ENCODE data around the gene BANK1. TPM values are rescaled to one million over a fixed set of nuclear protein-coding genes. Genes with fewer than 3 reads are reported as not detected.

The BANK1 gene
- total and polyA plus RNA-seq, 2 experiments from 2014 or later, result not detected

DNA sequence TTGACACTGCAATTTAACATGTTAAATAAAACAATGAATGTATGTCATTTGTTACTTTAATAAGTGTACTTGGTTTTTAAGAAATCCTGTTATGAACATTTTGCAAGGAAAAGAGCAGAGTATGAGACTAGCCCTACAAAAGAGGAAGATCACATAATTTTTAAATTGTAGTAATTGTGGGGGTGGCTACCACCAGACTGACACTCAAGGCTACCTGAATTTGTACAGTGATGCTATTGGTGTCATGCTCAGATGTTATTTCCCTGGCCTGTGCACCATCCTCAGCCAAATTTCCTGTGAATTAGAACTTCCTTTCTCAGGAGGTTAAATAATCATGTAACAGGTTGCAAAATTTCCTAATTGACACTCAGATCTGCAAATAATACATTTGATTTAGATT is 157.5 kb downstream of the BANK1 start:
- Histone ChIP-seq H3F3A (ENCODE audit: insufficient read depth) (no peaks in the 10 kb centered on the region), H3K4me3 (no peak overlapping the region), H2AFZ (no peak overlapping the region), H3K79me2 (ENCODE audit: insufficient read depth) (no peaks in the 10 kb centered on the region), H3K36me3 (ENCODE audit: low read depth) (no peaks in the 10 kb centered on the region), H3K4me2 (ENCODE audit: unreplicated experiment) (no peak overlapping the region), H3K27ac (no peak overlapping the region), H3K4me1 (ENCODE audit: insufficient read depth) (no peaks in the 10 kb centered on the region), H3K9me3 (ENCODE audit: low read depth) (no peaks in the 10 kb centered on the region), H3K27me3 (replicated peaks; ENCODE audit: insufficient read depth) (no peaks in the 10 kb centered on the region), H4K20me1 (ENCODE audit: insufficient read depth) (no peaks in the 10 kb centered on the region), H3K9ac (no peak overlapping the region), H3K9me2 (ENCODE audit: insufficient read depth) (no peaks in the 10 kb centered on the region)
- TF ChIP-seq EZH2 (IDR thresholded peaks at IDR 0.05; ENCODE audit: insufficient read depth, poor library complexity, severe bottlenecking) (no peak), EZH2phosphoT487 (IDR thresholded peaks at IDR 0.05; ENCODE audit: insufficient read depth, low read depth) (no peak)
- in situ Hi-C loops (cut with MboI), result no loop called here
- no peak for DNase-seq

DNA sequence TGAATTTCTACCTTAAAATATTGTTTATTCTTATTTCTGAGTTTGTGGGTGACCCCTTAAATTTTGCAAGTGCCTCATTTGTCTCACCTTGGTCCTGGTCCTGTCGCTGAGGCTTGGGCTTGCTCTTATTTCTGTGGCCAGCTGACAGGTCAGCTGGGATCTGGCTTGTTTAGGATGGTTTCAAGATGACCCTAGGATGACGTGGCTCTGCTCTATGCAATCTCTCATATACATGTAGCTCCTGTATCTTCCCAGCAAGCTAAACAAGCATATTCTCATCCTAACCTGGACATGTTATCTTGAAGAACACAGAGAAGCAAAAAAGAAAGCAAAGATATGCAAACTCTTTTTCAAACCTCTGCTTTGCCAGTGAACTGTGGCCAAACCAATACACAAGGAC is 158.4 kb downstream of the BANK1 start:
- Histone ChIP-seq H2AFZ (no peak overlapping the region; the same call in 1 of the 2 replicates), H3F3A (ENCODE audit: insufficient read depth) (0 out of 2 replicates have a peak, but pooled peaks cover 7% of the 10 kb centered on the region), H3K27ac (no peak overlapping the region), H3K27me3 (replicated peaks; ENCODE audit: insufficient read depth) (no peaks in the 10 kb centered on the region), H3K4me1 (ENCODE audit: insufficient read depth) (peaks cover 5% of the 10 kb centered on the region), H3K9ac (no peak overlapping the region), H4K20me1 (ENCODE audit: insufficient read depth) (no peaks in the 10 kb centered on the region), H3K4me2 (ENCODE audit: unreplicated experiment) (no peak overlapping the region), H3K79me2 (ENCODE audit: insufficient read depth) (no peaks in the 10 kb centered on the region), H3K4me3 (no peak overlapping the region), H3K9me2 (ENCODE audit: insufficient read depth) (no peaks in the 10 kb centered on the region), H3K9me3 (ENCODE audit: low read depth) (no peaks in the 10 kb centered on the region), H3K36me3 (ENCODE audit: low read depth) (no peaks in the 10 kb centered on the region)
- DNase-seq, result no peak
- in situ Hi-C loops (cut with MboI), result no loop called here
- 73 to 75% methylated on average over 2 of the region's 2 CpGs for WGBS, 2 experiments (ENCODE audit: low coverage in 1 of 2, low lambda C conversion rate in 2 of 2, missing lambda C conversion rate in 2 of 2)
- TF ChIP-seq EZH2phosphoT487 (IDR thresholded peaks at IDR 0.05; ENCODE audit: insufficient read depth, low read depth) (no peak), EZH2 (IDR thresholded peaks at IDR 0.05; ENCODE audit: insufficient read depth, poor library complexity, severe bottlenecking) (no peak)

DNA sequence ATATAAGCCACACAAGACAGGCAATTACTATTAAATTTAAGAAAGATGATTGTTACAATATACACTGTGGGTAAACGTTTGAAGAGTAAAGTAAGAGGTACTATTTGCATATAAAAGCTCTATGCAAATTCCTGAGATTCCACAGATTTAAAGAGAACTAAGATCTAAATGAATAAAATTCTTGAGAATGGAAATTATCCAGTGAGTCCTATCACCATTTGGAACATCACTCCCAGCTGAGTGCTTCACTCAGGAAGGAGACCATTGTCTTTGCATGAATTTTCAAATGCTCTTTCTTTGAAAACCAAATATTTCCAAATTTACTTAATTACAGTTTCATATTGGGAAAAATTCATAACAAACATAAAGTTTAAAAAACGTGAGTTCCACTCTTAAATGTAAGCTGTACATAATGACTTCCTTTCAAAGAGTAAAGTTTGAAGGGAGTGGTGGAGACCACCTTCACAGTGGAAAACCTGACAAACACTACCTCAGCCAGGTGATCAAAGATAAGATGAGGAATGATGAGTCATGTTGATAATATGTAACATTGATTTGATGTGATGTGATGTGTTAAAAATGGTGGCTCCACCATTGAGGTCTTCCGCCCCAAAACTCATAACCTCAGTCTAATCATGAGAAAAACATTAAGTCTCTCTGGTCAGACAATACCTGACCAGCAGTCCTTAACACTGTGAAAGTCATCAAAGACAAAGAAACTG is 159.9 kb downstream of the BANK1 start:
- H3K4me2 ChIP-seq (ENCODE audit: unreplicated experiment), result no peak overlapping the region
- no peak overlapping the region for H2AFZ ChIP-seq
- no peak overlapping the region for H3K27ac ChIP-seq
- no peaks in the 10 kb centered on the region for H3K27me3 ChIP-seq (replicated peaks; ENCODE audit: insufficient read depth)
- DNase-seq, result no peak
- H3K9me2 ChIP-seq (ENCODE audit: insufficient read depth), result no peaks in the 10 kb centered on the region
- in situ Hi-C loops (cut with MboI), result no loop called here
- no peaks in the 10 kb centered on the region for H3K79me2 ChIP-seq (ENCODE audit: insufficient read depth)
- TF ChIP-seq EZH2 (IDR thresholded peaks at IDR 0.05; ENCODE audit: insufficient read depth, poor library complexity, severe bottlenecking) (no peak), EZH2phosphoT487 (IDR thresholded peaks at IDR 0.05; ENCODE audit: insufficient read depth, low read depth) (no peak)
- peaks cover 16% of the 10 kb centered on the region for H3K4me1 ChIP-seq (ENCODE audit: insufficient read depth)
- H3K9me3 ChIP-seq (ENCODE audit: low read depth), result no peaks in the 10 kb centered on the region
- H3K9ac ChIP-seq, result no peak overlapping the region
- WGBS, 2 experiments (ENCODE audit: low coverage in 1 of 2, low lambda C conversion rate in 2 of 2, missing lambda C conversion rate in 2 of 2), result 62 to 63% methylated on average over 3 of the region's 3 CpGs
- H3K36me3 ChIP-seq (ENCODE audit: low read depth), result no peaks in the 10 kb centered on the region
- H4K20me1 ChIP-seq (ENCODE audit: insufficient read depth), result no peaks in the 10 kb centered on the region
- no peak overlapping the region for H3K4me3 ChIP-seq
- 0 out of 2 replicates have a peak, but pooled peaks cover 11% of the 10 kb centered on the region for H3F3A ChIP-seq (ENCODE audit: insufficient read depth)

DNA sequence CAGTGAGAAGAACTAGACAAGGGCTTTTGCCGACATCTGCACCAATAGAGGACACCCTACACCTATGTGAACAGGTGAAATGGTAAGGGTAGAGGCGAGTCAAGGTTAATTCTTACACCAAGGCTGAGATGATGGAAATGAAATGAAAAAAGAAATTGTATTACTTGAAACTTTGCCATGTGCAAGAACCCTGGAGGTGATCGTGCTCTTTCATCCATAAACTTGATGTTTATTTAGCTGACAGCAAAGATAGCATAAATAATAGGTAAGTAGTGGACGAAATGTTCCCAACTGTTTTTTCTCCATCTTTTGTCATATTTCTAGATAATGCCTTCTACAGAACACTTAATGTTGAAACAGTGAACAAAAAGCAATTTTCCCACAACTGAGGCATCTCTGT is 162.5 kb downstream of the BANK1 start:
- no peak overlapping the region for H3K9ac ChIP-seq
- no peaks in the 10 kb centered on the region for H3K9me3 ChIP-seq (ENCODE audit: low read depth)
- H2AFZ ChIP-seq, result no peak overlapping the region
- peaks cover 16% of the 10 kb centered on the region for H3K4me1 ChIP-seq (ENCODE audit: insufficient read depth)
- no peaks in the 10 kb centered on the region for H4K20me1 ChIP-seq (ENCODE audit: insufficient read depth)
- no peak overlapping the region for H3K4me3 ChIP-seq
- no peak overlapping the region for H3K4me2 ChIP-seq (ENCODE audit: unreplicated experiment)
- no peaks in the 10 kb centered on the region for H3K79me2 ChIP-seq (ENCODE audit: insufficient read depth)
- TF ChIP-seq EZH2phosphoT487 (IDR thresholded peaks at IDR 0.05; ENCODE audit: insufficient read depth, low read depth) (no peak), EZH2 (IDR thresholded peaks at IDR 0.05; ENCODE audit: insufficient read depth, poor library complexity, severe bottlenecking) (no peak)
- in situ Hi-C loops (cut with MboI), result no loop called here
- H3K27ac ChIP-seq, result no peak overlapping the region
- H3K9me2 ChIP-seq (ENCODE audit: insufficient read depth), result no peaks in the 10 kb centered on the region
- 72 to 73% methylated on average over 4 of the region's 4 CpGs for whole genome bisulfite sequencing, 2 experiments (ENCODE audit: low coverage in 1 of 2, low lambda C conversion rate in 2 of 2, missing lambda C conversion rate in 2 of 2)
- H3K27me3 ChIP-seq (replicated peaks; ENCODE audit: insufficient read depth), result no peaks in the 10 kb centered on the region
- 0 out of 2 replicates have a peak, but pooled peaks cover 11% of the 10 kb centered on the region for H3F3A ChIP-seq (ENCODE audit: insufficient read depth)
- DNase-seq, result no peak
- no peaks in the 10 kb centered on the region for H3K36me3 ChIP-seq (ENCODE audit: low read depth)

All from GM23248 (cell line).